Measurements from ENCODE around the gene CAPN10. TPM values are rescaled to one million over a fixed set of nuclear protein-coding genes. Genes with fewer than 3 reads are reported as not detected.

The CAPN10 gene
- total RNA-seq, 1 donor from 2014 or later = 12.3 TPM

DNA sequence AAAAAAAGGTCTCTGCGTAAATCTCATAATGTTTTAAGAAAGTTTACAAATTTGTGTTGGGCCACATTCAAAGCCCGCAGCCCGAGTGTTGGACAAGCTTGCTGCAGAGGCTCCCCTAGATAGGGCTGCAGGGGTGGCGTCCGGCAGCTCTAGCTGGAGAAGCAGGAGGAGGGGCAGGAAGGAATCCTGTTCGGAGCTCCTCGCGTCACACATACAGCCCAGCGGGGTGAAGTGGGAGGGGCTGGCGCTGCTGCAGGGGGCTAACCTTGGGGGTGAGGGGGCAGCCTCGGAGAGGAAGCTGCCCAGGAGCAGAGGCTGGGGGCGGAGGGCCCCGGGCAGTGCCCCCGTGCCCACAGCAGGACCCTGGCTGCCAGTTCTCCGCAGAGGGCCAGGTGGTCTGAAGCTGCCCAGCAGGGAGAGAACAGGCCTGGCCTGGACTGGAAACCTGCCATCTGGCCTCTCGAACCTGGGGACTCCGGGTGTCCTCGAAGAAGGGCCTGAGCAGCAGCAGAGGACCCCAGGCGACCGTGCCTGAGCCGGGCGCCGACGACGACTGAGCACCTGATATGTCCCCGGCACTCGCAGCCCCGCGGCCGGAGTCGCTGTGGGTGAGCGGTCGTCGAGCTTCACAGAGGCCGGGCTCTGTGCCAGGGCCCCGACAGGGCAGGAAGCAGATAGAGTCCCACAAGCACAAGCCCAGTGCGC lies 36.1 kb downstream of the CAPN10 start:
- DNase-seq (ENCODE audit: low spot score) = no peak

DNA sequence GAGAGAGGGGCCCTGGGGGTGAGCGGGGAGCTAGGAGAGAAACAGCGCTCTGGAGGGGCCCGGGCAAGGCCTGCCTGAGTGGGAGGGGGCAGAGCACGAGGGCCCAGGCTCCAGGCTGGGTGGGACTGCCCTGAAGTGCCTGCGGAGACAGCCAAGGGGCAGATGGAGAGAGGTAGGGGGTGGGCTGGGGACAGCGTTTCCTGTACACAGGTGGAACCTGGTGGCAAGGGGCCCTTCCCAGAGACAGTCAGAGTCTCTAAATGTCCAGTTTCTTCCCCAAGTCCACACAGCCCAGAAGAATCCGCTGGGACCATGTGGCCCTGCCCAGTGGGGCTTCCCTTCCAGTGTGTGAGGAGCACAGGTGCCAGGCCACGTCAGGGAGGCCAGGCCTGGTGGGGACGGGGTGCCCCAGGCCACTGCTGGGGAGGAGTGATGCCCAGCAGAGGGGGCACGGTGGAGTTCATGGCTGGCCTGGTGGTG lies 37.0 kb downstream of the CAPN10 start:
- no peak for DNase-seq (ENCODE audit: low spot score)

DNA sequence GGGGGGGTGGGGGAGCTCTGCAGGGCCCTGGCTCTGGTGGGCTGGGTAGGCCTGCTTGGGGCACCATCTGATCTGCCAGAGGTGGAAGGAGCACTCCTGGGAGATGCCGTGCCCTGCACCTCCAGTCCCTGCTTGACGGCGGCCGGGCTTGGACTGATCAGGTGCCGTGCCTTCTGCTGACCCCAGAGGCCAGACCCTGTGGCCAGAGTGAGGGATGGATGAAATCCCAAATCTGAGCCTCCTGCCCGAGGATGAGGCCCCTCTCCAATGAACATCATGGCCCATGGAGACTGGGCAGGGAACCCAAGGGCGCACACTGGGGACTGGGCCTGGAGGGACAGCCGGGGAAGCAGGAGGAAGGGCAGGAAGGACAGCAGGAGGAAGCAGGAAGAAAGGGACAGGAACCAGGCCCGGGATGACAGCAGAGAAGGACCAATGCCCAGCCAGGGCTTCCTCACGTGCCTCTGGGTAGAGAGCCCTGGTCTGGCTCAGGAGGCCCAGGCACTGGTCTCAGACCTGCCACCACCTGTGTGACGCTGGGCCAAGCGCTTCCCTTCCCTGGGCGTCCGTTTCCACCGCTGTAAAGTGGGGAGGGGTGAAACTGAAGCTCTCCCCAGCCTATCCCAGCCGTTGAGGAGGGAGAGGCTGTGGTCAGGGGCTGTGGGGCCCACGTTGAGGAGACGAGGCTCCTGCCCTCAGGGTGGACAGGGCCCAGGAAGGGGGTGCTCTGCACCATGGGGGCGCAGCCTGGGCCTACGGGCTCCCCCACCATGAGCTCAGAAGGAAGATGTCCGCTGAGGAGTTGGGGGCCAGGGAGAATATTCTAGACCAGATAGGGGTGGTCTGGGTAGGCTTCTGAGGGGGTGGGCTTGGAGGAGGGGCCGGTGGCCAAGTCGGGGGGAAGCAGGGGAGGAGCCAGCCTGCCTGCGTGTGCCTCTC lies 37.7 kb downstream of the CAPN10 start:
- DNase-seq (ENCODE audit: low spot score) = no peak

DNA sequence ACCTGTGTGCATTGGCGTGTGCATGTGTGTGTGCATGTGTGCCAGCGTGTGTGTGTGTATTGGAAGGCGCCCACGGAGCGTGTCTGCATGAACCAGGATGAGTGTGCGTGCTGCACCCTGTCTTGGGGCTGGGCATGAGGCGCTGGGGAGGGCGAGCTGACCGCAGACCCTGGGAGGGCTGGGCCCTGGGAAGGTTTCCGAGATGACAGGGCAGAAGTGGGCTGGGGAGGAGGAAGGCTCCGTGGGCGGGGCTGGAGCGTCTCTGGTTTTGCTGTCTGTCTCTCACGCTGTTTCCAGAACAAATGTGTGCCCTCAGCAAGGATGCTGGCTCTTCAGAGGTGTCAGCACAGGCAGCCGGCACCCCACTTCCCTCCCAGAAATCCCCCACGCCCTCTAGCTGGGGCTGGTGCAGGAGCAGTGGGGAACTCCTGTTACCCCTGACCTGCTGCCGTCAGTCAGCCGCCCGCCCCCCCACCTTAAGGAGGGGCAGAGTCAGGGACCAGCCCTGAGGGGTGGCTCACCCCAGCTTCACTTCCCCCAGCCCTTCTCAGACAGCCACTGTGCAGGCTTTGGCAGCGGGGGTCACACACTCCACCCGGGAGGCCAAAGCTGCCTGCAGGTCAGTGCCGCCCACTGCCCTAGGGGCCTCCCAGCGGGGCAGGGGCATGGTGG lies 38.6 kb downstream of the CAPN10 start, which contains the start of gene GPR35:
TSS of gene GPR35 (plus strand) at position 531 of the 672 bp plus-strand sequence. CDS start 4,473 bp downstream, outside the sequence.
- DNase-seq (ENCODE audit: low spot score) = peak; percentile 74

DNA sequence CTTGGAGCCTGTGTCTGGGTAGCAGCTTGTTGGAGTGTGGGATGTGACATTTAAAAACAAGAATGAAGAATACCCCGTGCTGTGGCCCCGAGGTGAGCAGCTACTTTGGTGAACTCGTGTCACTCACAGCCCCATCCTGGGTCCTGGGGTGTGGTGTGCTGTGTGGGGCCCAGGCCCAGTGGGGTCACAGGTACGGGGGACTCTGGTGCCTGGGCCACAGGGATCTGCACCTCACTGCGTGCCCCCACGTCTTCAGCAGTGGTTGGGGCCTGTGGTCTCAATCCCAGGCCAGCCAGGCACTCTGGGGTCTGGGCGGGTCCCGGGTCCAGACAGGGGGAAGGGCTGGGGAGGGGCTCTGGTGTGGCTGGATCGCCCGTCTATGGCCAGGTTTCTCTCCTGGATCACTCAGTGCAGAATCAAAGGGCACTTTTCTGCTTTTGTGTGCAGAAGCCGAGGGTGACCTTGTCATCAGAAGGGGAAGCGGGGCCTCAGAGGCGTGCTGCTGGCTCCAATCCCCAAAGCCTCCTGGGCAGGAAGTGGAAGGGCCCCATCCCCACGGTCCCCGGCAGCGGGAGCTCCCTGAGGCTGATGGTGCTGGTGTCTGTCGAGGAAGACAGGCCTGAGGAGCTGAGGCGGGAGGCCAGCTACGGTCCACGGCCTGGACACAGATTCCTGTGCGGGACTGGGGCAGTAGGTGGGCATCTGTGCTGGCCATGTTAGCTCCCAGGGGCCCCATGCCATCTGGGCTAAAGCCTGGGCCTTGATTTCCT lies 40.2 kb downstream of the CAPN10 start:
- peak; percentile 72 for DNase-seq (ENCODE audit: low spot score)

DNA sequence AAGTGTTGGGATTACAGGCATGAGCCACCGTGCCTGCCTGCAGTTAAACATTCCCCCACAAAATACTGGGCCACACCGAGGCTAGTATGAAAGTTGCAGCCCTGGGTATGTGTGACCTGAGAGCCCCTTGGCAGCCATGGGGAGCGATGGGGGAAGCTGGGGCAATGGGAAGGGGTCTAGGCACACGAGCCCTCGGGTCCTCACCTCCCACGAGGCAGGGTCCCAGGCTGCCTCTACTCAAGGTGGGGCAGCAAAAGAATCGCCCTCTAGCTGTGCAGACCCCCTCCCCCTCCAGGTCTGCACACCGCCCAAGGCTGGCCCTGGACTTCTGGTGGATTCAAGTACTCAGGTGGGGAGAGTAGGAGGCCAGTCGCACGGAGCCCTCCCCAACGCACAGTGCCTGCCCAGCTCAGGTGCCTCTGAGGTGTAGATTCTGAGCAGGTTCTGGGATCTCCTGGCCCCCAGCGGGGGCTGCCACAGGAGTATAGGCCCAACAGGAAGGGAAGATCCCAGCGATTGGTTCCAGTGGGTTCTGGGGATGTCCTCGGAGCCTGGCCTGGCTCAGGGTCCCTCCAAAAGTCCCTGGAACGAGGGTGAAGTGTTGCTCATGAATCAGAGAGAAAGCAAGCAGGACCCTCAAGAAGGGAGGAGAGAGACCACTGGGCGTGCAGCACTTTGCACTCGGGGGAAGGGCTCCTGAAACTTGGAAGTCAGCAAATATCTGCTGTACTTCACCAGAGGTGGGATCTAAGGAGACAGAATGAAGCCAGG lies 41.4 kb downstream of the CAPN10 start:
- no peak for DNase-seq (ENCODE audit: low spot score)

DNA sequence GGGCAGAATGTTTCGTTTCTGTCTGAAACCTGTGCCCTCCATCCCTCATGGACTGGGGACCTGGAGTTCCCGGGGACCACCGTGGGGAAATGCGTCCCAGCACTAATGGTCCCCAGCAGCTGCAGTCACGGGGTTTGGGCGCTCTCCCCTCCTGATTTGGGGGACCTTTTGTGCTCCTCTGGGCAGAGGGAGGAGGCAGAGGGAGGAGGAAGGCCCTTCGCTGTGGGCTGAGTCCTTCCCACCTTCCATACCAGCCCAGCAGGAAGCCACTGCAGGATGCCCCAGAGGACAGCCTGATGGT lies 41.9 kb downstream of the CAPN10 start:
- no peak for DNase-seq (ENCODE audit: low spot score)

DNA sequence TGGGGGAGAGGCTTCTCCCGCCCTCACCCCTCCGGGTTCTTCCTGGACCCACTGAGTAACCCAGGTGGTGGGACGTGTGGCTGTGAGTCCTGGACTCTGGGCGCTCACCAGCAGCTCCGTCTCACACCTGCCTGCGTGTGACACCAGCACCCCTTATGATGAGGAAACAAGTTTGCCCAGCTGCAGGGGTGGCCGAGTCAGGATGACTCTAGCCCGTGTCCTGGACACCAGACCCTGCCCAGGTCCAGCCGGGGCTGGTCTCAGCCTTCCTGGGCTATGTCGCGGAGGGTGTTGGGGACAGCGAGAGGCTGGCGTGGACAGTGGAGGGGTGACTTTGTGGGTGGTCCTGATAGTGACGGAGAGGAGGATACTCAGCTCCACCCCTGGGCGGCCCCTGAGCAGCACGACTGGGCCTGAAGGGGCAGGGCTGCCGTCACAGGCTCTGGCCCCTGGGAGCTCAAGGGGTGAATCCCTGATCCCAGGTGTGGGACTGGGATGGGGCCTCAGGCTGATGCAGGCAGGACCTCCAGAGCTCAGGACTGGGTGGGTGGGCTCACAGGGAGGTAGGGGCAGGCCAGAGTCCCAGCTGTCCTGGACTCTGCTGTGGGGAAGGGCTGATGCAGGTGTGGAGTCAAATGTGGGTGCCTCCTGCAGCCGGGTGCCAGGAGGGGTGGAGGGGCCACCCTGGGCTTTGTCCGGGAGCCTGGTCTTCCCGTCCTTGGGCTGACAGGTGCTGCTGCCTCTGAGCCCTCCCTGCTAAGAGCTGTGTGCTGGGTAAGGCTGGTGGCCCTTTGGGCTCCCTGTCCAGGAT lies 42.5 kb downstream of the CAPN10 start:
- DNase-seq (ENCODE audit: low spot score) = no peak

DNA sequence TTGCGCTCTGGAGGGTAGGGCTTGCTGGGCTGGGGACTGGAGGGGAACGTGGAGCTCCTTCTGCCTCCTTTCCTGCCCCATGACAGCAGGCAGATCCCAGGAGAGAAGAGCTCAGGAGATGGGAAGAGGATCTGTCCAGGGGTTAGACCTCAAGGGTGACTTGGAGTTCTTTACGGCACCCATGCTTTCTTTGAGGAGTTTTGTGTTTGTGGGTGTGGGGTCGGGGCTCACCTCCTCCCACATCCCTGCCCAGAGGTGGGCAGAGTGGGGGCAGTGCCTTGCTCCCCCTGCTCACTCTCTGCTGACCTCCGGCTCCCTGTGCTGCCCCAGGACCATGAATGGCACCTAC lies 43.1 kb downstream of the CAPN10 start:
- DNase-seq (ENCODE audit: low spot score) = no peak

DNA sequence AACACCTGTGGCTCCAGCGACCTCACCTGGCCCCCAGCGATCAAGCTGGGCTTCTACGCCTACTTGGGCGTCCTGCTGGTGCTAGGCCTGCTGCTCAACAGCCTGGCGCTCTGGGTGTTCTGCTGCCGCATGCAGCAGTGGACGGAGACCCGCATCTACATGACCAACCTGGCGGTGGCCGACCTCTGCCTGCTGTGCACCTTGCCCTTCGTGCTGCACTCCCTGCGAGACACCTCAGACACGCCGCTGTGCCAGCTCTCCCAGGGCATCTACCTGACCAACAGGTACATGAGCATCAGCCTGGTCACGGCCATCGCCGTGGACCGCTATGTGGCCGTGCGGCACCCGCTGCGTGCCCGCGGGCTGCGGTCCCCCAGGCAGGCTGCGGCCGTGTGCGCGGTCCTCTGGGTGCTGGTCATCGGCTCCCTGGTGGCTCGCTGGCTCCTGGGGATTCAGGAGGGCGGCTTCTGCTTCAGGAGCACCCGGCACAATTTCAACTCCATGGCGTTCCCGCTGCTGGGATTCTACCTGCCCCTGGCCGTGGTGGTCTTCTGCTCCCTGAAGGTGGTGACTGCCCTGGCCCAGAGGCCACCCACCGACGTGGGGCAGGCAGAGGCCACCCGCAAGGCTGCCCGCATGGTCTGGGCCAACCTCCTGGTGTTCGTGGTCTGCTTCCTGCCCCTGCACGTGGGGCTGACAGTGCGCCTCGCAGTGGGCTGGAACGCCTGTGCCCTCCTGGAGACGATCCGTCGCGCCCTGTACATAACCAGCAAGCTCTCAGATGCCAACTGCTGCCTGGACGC lies 43.6 kb downstream of the CAPN10 start:
- no peak for DNase-seq (ENCODE audit: low spot score)

DNA sequence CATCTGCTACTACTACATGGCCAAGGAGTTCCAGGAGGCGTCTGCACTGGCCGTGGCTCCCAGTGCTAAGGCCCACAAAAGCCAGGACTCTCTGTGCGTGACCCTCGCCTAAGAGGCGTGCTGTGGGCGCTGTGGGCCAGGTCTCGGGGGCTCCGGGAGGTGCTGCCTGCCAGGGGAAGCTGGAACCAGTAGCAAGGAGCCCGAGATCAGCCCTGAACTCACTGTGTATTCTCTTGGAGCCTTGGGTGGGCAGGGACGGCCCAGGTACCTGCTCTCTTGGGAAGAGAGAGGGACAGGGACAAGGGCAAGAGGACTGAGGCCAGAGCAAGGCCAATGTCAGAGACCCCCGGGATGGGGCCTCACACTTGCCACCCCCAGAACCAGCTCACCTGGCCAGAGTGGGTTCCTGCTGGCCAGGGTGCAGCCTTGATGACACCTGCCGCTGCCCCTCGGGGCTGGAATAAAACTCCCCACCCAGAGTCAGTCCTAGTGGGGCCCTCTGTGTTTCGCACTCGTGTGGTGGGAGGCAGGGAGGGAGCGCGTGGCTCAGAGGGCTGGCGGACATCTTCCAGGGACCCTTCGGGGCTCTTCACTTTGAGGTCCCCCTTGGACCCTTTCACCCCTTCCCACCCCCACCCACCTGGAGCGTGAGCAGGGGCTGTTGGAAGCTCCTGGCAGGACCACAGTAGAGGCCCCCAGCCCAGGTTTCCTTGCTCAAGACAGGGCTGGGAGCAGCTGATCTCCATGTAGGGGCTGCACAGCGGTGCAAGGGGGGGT lies 44.4 kb downstream of the CAPN10 start:
- no peak for DNase-seq (ENCODE audit: low spot score)

DNA sequence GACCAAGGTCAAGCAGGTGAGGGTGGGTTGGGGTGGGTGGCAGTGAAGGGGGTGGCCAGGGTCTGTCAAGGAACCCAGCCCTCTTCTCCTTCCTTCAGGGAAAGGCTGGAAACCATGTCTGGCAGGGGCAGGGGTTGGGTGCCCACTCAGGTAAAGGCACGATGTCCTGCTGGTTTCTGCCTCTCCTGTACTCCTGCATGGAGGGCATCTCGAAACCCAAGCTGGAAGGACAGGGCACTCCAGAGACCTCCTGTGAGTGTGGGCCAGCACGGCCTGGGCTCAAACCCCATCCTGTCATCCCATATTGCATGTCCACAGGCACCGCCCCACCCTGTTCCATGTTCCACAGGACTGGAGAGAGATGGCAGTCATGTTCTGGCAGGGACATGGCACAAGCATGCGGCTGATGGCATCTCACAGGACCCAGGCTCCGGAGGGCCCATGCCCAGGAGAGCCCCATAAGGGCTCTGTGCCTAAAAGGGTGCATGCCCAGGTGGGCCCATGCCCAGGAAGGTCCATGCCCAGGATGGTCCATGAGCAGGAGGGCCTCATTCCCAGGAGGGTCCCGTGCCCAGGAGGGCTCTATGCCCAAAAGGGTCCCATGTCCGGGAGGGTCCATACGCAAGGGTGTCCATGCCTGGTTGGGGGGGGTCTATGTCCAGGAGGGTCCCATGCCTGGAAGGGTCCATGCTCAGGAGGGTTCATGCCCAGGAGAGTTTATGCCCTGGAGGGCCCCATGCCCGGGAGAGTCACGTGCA lies 45.2 kb downstream of the CAPN10 start:
- DNase-seq (ENCODE audit: low spot score) = no peak

DNA sequence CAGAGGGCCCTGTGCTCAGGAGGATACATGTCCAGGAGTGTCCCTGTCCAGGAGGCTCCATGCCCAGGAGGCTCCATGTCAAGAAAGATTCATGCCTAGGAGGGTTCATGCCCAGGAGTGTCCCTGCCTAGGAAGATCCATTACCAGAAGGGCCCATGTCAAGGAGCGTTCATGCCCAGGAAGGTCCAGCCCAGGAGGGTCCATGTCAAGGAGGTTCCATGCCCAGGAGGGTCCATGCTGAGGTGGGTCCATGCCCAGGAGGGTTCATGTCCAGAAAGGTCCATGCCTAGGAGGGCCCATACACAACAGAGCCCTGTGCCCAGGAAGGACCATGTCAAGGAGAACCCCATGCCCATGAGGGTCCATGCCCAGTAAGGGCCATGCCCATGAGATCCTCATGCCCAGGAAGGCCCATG lies 45.8 kb downstream of the CAPN10 start:
- DNase-seq (ENCODE audit: low spot score) = no peak

DNA sequence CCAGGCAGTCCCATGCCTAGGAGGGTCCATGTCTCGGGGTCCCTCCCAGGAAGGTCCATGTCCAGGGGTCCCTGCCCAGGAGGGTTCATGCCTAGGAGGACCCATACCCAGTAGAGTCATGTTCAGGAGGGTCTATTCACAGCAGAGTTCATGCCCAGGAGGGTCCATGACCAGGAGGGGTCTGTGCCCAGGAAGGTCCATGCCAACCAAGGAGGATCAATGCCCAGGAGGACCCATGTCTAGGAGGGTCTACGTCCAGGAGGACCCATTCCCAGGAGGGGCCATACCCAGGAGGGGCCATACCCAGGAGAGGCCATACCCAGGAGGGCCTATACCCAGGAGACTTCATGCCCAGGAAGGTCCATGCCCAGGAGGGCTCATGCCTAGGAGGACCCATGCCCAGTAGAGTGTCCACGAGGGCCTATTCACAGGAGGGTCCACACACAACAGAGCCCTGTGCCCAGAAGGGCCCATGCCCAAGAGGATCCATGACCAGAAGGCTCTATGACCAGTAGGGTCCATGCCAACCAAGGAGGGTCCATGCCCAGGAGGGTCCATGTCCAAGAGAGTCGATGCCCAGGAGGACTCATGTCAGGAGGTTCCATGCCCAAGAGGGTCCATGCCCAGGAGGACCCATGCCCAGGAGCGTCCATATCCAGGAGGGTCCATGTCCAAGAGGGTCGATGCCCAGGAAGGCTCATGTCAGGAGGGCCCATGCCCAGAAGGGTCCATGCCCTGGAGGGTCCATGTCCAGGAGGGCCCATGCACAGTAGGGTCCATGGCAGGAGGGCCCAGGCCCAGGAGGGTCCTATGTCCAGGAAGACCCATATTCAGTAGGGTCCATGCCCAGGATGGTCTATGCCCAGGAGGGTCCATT lies 48.8 kb downstream of the CAPN10 start:
- DNase-seq (ENCODE audit: low spot score) = no peak

DNA sequence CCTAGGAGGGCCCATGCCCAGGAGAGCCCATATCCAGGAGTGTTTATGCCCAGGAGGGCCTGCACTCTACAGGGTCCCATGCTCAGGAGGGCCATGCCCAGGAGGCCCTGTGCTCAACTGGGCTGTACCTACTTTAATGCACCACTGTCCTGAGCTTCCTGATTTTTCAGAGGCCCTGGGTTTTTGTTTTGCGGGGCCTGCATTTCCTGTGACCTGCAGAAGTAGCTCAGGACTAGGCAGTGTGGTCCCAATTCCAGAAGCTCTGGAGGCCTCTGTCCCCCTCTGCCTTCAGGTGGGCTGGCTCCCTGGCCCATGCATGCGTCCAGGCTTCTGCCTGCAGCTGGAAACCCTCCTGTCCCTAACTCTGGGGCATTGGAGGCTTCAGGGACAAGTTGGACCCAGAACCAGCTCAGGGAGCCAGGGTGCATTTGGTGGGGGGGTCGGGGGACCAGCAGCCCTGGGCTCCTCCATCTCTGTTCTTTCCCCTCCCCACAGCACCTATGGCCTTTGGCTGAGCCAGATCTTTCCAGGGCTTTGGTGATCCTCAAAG lies 49.5 kb downstream of the CAPN10 start:
- DNase-seq (ENCODE audit: low spot score) = no peak

DNA sequence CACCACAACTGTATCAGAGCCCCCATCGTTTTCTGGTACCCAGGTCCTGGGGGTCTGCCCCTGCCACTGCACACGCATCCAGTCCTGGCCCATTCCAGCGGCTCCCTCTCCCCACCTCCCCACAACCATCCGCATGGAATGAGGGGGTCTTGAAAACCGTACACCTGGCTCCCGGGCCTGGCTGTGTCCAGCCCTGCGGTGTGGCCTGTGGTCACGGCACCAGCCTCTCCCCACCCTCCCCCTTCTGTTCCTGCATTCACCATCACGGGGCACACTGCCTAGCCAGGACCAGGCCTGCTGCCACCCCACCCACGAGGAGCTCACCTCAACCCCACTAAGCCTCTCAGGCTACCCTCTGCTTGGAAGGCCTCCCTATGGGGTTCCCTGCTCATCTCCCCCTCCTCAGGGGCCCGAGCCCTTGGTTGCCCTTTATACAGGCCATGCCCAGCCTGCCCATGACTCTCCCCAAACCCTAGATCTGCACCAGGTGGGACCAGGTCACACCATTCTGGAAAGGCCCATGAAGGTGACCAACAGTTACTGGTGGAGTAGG lies 50.1 kb downstream of the CAPN10 start:
- no peak for DNase-seq (ENCODE audit: low spot score)

All from umbilical cord (tissue), 2 donors.